HS-5 (cell line): Measurements from ENCODE around the gene CD33.
"Not testable (repeated sequence)": the region's sequence is repeated elsewhere in the genome, so short reads cannot be mapped to it uniquely, and the experiment has no call there.

ENCODE experiments used
- DNase-seq: peaks from one replicate; pipeline ENCODE4 v3.0.0-alpha.2; 2012; ENCODE audit warnings: low read depth

CD33 gene

DNA sequence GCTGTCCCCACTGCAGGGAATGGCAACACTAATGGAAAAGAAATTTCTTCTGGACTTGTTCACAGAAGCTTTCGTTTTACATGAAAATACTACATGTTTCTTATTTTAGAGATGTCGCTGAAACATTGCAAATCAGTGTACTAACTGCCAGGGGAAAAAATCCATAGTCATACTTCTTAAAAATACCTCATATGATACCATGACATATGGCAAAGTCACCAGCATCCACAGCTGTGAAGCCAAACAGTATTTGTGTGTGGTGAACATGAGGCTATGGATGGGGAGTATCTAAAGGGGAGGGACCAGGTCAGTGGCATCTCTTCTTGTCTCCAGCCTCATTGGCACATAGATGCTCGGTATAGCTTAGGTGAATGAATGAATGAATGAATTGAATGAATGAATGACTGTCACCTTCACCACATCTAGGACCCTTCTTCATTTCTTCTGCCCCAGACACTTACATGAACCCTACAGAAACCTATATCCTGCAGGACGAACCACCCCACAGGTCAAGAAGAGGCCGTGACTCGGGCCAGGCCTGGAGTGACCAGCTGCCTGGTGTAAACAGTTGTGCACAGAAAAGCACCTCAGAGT, 14.6 kb upstream of the CD33 start:
- no peak for DNase-seq

DNA sequence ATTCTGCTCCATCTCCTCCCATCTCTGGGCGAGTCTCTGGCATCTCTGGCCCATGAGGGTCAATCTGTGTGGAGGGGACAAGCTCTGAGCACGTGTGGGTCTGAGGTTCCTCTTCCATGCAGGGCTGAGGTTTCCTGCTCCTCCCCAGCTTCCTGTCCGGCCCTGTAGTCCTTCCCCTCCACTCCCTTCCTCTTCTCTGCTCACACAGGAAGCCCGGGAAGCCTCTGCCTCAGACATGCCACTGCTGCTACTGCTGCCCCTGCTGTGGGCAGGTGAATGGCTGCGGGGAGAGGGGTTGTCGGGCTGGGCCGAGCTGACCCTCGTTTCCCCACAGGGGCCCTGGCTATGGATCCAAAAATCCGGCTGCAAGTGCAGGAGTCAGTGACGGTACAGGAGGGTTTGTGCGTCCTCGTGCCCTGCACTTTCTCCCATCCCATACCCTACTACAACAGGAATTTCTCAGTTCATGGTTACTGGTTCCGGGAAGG, 14.0 kb upstream of the CD33 start:
- not testable (repeated sequence) for DNase-seq

DNA sequence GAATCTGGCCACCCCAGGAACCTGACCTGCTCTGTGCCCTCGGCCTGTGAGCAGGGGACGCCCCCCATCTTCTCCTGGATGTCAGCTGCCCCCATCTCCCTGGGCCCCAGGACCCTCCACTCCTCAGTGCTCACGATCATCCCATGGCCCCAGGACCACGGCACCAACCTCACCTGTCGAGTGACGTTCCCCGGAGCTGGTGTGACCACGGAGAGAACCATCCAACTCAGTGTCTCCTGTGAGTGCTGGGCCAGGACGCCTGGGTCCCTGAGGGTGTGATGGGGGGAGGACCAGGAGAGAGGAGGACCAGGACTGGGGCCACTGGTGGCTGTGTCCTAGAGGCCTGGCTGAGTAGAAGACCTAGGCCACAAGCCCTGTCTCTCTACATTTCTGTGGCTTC, 13.0 kb upstream of the CD33 start:
- no peak for DNase-seq

DNA sequence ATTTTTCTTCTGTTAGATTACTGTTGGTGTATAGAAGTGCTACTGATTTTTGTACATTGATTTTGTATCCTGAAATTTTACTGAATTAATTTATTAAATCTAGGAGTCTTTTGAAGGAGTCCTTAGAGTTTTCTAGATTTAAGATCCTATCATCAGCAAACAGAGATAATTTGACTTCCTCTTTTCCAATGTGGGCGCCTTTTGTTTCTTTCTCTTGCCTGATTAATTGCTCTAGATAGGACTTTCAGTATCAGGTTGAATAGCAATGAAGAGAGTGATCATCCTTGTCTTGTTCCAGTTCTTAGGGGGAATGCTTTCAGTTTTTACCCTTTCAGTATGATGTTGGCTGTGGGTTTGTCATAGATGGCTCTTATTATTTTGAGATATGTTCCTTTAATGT, 5.6 kb upstream of the CD33 start:
- no peak for DNase-seq

DNA sequence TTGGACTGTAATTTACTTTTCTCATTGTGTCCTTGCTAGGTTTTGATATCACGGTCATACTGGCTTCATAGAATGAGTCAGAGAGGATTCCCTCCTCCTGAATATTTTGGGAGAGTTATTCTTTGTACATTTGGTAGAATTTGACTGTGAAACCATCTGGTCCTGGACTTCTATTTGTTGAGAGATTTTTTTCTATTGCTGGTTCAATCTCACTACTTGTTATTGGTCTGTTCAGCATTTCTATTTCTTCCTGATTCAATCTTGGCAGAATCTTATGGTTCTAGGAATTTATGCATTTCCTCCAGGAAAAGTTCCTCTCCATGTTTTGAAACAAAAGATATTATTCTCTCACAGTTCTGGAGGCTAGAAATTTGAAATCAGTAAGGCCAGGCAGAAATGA, 4.9 kb upstream of the CD33 start:
- no peak for DNase-seq

DNA sequence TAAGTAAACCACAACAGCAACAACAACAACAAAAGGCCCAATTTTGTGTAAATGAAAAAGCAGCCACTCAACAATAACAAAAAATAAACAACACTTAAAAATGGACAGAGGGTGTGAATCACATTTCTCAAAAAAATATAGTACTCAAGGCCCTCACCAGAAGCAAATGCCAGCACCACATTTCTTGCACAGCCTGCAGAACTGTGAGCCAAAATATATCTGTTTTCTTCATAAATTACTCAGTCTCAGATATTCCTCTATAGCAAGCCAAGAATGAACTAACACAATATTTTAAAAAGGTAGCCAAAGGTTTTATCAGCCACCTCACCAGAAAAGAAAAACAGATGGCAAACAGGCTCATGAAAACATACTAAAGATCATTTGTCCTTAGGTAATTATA, 3.9 kb upstream of the CD33 start:
- DNase-seq = no peak

DNA sequence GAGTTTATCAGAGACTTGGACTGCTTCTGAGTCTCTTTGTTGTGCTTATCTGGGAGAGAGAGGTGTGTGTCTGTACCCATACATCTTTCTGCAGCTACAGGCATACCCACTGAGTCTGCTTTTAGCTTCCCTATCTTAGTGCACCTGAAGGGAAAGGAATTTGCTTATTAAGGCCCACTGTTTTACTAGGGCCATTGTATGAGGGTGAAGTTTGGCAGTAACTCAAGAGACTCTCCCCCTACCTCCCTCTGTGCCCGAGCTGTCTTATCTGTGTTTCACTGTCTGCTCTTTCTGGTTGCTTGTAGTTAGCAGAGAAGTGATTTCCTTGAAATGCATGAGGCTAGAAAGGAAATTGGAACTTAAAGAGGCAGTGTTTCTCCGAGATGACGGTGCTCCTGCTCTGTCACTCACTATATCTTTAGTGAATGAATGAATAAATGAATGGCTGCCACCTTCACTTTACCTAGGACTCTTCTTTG, 678 bp upstream of the CD33 start:
- no peak for DNase-seq

DNA sequence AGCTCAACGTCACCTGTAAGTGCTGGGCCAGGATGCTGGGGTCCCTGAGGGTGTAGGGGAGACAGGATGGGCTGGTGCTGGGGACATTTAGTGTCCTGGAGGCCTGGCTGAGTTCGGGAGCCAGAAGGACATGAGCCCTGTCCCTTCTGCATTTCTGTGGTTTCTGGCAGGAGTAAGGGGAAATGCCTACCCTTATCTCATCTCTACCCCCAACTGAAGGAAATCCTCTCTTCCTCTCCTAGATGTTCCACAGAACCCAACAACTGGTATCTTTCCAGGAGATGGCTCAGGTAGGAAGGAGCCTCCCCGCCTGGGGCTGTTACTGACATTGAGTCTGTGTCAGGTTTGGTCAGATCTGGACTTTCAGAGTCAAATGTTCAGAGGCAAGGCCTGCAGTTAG, 1.2 kb downstream of the CD33 start:
- DNase-seq = no peak

DNA sequence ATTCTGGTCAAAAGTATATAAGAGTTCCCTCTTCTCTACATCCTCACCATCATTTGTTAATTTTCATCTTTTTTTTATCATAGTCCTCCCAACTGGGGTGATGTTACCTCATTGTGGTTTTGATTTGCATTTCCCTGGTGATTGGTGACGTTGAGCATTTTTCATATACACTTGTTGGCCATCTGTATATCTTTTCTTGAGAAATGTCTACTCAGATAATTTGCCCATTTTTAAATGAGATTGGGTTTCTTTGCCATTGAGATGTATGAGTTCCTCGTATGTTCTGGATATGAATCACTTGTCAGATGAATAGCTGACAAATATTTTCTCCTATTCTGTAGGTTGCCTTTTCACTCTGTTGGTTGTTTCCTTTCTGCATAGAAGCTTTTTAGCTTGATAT, 2.4 kb downstream of the CD33 start:
- no peak for DNase-seq

DNA sequence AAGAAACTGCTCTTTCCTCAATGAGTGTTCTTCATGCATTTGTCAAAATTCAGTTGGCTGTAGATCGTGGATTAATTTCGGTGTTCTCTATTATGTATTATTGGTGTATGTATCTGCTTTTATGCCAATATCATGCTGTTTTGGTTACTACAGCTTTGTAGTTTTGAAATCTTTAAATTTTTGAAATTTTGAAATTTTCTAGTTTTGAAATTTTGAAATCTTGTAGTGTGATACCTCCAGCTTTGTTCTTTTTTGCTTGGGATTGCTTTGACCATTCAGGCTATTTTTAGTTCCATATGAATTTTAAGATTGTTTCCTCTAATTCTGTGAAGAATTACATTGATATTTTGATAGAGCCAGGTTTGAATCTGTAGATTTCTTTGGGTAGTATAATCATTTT, 3.1 kb downstream of the CD33 start:
- DNase-seq = no peak

DNA sequence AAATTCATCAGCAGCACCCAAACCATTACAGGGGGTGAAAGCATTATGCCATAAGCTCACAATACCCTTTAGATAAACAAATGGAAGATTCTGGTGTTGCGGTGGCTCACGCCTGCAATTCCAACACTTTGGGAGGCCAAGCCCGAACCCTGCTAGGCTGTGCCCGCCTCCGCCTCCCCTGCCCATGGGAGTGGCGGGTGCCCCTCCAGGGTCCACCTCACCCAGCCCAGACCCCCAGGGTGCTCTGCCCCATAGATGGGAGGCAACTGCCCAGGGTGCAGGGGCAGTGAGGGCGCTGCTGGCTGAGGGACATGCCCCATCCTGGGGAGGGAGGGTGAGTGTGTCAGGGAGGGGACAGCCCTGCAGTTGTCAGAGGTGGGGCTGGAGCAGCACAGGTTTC, 16.0 kb downstream of the CD33 start:
- DNase-seq = no peak

DNA sequence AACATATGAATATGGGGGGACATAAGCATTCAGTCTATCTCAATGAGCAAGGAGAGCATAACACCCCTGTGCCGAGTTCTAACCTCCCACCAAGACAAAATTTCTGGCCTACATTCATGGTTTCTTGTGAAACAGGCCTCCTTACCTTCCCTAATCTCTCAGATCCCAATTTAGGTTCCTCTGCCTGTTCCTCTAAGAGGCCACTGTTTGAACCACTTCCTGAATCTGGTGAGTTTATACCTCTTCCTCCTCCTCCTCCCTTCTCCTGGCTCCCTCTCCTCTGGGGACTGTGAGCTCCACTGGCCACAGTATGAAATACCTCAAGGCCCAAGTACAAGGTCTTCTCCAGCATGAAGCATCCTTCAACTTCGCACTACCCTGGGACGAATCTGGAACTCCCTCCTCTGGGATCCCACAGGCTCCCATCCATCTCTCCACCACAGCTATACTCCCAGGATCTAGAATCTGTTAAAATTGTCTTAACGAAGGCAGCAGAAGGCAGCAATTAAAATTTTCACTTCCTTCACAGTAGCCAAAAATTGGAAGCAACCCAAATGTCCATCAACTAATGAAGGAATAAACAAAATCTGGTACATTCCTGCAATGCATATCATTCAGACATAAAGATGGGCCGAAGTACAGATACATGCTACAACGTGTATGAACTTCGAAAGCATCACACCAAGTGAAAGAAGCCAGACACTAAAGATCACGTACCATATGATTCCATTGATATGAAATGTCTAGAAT, 18.2 kb downstream of the CD33 start:
- no peak for DNase-seq

DNA sequence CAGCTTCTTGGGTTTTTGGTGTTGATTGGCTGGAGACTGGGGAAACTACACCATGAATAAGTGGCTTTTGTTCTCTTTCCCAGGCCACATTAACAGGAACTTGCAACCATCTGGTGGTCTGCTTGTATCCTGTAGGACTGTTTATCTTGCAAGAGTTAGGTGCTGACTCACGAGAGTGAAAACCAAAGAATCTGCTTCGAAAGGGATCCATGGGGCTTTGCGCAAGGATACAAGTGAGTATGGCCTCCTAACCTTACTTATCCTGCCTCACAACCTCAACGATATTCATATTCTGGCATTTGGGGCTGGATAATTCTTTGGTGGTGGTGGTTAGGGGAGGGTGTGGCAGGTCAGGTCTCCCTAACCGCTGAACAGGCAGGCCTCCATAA, 21.3 kb downstream of the CD33 start:
- DNase-seq = no peak

DNA sequence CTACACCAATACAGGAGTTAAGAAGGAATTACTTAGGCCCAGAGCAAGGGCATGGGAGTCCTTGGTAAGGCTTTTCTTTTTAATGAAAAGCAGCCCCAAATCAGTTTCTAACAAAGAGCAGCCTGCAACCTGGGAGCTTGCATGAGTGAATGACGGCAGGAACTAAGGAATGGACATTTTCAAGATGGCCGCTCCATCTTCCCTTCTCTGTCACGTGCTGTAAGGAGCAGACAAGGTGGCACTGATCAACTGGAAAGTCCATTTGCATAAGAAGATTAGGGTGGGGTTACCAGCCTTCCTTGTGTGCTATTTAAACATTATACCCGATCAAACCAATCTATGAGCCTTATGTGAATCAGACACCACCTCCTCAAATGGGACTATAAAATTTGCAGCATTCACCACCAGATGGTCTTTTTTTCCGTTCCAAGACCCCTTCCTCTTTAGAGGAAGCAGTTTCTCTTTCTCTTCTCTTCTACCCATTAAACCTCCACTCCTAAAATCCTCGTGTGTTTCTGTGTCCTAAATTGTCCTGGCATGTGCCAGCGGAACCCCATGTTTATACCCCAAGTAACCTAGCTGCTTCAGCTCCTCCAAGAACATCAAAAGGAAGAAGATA, 23.2 kb downstream of the CD33 start:
- no peak for DNase-seq

DNA sequence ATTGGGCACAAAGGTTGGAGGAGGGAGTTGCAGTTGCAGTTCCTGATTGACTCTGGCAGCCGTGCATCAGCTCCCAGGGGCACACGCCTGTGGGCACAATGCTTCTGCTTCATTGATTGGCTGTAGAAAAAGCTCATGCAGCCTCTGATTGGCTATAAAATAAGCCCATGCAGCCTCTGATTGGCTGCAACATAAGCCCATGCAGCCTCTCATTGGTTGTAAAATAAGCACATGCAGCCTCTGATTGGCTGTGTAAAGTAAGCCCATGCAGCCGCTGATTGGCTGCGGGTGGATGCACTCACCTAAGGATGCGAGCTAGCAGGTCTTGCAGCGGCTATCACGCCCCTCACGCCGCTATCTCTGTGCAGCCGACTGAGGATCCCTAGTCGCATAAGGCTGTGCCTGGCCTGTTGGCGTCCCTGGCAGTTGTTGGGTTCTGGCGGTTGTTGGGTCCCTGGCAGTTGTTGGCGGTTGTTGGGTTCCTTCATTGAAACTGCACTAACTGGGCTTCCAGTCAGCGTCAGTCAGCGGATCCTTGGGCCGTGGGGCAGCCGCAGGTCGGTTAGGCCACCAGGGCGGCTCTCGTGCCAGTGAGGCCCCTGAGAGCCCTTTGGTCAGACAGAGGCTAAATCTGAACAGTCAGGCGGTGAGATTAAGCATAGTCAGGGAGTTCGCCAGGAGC, 26.0 kb downstream of the CD33 start, which contains the start of gene SIGLECL1:
SIGLECL1 (plus strand) TSS at position 295 of the 682 bp plus-strand sequence. CDS start 12,993 bp downstream, outside the sequence.
- DNase-seq = no peak

DNA sequence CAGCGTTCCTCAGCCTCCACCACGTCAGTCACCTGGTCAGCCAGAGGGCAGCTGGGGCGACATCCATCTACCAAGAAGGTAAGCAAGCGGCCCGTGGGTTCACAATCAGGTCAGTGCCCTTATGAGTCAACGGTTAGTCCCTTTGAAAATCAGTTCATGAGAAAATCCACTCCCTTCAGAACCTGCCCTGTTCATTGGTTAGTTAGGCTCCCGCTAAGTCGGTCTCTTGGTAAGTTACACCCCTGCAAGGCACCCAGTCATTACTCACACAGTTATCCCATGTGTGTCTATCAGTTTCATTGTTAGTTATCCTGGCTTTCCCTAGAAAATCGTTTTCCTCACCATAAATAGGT, 26.6 kb downstream of the CD33 start:
- DNase-seq = no peak

DNA sequence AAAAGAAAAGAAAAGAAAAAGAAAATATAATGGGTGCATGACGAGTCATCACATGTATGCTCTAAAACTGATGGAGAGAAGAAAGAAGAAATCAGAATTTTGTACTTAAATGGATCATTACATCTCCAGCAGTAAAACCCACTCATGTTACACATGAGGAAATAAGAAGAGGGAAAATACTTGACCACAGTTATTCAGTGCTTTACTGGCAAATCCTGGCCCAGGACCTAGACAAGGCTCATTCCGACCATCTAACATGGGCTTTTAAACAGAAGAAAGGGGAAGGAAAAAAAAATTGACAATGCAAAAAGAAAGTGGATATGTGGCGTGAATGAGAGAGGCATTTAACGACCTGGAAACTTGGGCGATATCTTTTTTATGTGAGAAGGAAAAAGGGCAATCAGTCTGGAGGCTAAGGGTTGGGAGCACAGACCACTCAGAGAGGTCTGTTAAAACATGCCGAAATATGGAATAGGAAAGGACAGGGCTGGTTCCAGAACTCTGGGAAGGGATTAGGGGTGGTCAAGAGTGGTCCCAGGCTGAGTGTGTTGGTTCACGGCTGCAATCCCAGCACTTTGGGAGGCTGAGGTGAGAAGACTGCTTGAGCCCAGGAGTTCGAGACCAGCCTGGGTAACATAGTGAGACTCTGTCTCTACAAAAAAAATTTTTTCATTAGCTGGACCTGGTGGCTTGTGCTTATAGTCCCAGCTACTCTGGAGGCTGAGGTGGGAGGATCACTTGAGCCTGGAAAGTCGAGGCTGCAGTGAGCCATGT, 27.6 kb downstream of the CD33 start:
- no peak for DNase-seq

DNA sequence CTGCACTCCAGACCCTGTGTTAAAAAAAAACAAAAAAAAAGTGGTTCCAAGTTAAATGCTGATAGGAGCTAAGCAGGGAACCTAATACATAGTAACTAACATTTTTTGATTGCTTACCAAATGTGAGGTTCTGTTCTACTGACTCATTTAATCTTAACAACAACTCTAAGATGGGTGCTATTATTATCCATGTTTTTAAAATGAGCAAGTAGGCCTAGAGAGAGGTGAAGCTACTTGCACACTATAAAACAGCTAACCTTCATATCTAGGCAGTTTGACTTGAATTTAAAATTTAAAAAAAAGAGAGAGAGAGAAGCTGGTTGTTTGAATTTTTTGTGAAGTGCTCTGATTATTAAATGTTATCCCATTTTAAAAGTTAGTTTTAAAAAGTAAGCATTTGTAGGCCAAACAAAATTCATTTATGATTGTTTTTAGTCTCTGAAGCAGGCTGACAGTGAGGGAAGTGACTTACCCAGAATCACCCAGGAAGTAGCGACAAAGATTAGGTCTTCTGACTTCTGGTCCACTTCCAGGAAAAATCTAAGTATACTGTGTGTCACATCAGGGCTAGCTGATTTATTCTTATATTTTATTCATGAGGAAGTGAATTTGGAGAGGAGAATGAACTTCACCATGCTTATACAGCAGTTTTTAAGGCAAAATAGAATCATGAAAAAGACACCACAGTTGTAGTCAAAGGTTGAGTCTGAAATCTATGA, 28.4 kb downstream of the CD33 start:
- DNase-seq = no peak

DNA sequence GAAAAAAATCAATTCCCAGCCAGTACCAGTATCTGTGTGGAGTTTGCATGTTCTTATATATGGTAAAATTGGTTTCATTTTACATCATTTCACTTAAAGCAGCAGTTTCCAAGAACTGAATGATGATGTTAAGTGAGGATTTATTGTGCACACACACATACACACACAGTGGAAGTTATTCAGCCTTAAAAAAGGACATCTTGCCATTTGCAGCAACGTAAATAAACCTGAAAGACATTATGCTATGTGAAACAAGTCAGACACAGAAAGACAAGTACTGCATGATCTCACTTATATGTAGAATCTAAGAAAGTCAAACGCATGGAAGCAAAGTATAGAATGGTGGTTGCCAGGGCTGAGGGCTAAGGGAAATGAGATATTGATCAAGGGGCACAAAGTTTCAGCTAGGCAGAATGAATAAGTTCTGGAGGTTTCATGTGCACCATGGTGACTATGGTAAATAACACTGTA, 31.3 kb downstream of the CD33 start:
- no peak for DNase-seq

DNA sequence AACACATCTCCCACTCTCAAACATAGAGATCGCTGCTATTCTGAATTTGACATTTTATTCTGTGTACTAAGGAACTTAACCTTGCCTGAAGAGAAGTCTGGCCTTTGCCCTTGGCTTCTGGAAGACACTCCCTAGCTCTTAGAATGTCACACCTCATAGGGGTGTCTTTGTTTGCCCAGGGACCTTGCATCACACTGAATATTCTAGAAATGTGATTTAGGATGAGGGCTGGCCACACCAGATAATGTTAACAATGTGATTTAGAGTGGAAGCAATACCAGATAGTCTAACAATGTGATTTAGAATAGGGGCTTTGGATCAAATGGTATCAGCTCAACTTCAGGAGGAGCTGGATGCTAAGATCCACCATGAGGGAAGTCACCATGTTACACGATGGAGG, 32.6 kb downstream of the CD33 start:
- no peak for DNase-seq
